ENCODE results near the gene GOLGA1. TPM values are rescaled to one million over a fixed set of nuclear protein-coding genes. Genes with fewer than 3 reads are reported as not detected.
"Not testable (repeated sequence)": the region's sequence is repeated elsewhere in the genome, so short reads cannot be mapped to it uniquely, and the experiment has no call there.

Gene GOLGA1, protein sequence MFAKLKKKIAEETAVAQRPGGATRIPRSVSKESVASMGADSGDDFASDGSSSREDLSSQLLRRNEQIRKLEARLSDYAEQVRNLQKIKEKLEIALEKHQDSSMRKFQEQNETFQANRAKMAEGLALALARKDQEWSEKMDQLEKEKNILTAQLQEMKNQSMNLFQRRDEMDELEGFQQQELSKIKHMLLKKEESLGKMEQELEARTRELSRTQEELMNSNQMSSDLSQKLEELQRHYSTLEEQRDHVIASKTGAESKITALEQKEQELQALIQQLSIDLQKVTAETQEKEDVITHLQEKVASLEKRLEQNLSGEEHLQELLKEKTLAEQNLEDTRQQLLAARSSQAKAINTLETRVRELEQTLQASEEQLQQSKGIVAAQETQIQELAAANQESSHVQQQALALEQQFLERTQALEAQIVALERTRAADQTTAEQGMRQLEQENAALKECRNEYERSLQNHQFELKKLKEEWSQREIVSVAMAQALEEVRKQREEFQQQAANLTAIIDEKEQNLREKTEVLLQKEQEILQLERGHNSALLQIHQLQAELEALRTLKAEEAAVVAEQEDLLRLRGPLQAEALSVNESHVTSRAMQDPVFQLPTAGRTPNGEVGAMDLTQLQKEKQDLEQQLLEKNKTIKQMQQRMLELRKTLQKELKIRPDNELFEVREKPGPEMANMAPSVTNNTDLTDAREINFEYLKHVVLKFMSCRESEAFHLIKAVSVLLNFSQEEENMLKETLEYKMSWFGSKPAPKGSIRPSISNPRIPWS
- total RNA-seq = 12.6 TPM

- peak; percentile 98 for DNase-seq (ENCODE audit: low spot score)
- peak; percentile 92 for ATAC-seq
Measured at GRCh38 chr9:124940894-124941678, at the start of gene GOLGA1. Gene GOLGA1 (minus strand): TSS chr9:124941083. CDS start chr9:124938711, 2,372 bp downstream.

DNA sequence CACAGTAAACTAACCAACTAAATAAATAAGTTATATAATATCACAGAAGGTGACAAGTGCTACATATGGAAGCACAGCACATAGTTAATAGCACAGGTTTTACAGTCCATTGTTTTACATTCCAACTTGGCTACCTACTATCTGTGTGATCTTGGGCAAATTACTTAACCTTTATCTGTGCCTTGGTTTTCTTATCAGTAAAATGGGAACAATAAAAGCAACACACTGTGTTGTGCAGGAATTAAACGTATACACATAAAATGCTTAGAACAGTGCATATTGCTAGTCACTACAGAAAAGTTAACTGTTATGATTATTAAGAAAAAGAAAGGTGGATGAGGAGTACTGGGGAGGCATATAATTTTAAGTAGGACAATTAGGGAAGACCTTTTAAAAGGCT, 42.8 kb upstream of the GOLGA1 start:
- no peak for DNase-seq (ENCODE audit: low spot score)
- no peak for ATAC-seq

GRCh38 chr9:124980431-124980830, 39.5 kb upstream of the GOLGA1 start:
- ATAC-seq (peak; percentile 61), DNase-seq (ENCODE audit: low spot score) (no peak)

- DNase-seq (ENCODE audit: low spot score) = no peak
- ATAC-seq = no peak
Measured at GRCh38 chr9:124975131-124975530, 34.2 kb upstream of the GOLGA1 start.

DNA sequence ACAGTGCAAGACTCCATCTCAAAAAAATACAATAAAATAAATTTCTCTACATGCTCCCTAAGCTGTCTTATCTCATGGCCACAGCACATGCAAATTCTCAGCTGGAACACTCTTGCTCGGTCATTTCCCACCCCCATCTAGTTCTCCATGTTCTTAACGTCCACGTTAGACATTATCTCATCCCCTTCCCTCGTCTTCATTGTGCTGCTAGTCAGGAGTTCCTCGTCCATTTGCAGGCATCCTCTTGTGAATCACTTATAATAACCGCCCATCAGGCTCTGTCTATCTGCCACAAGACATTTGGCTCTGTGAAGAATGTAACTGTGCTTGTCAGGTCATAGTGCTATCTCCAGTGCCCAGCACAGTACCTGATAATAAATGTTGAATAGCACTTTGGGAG, 32.9 kb upstream of the GOLGA1 start:
- DNase-seq (ENCODE audit: low spot score) (no peak), ATAC-seq (no peak)

- DNase-seq (ENCODE audit: low spot score) (no peak), ATAC-seq (no peak)
Measured at GRCh38 chr9:124972241-124972770, 31.4 kb upstream of the GOLGA1 start.

DNA sequence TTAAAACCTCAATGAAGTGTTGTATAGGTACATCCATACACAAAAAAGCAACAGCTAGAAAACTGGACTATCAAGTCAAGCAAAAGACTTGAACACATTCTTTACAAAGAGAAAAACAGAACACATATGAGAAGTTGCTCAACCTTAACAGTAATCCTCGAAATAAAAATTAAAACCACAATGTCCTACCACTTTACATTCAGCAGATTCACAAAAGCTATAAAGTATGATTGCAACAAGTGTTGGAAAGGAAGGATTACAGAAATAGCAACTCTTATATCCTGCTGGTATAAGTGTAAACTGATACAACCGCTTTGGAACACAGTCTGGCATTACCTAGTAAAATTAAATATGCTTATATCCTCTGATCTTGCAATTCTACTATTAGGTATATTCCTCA, 28.5 kb upstream of the GOLGA1 start:
- no peak for ATAC-seq
- DNase-seq (ENCODE audit: low spot score) = no peak

- no peak for ATAC-seq
- no peak for DNase-seq (ENCODE audit: low spot score)
Measured at GRCh38 chr9:124968238-124968637, 27.4 kb upstream of the GOLGA1 start.

DNA sequence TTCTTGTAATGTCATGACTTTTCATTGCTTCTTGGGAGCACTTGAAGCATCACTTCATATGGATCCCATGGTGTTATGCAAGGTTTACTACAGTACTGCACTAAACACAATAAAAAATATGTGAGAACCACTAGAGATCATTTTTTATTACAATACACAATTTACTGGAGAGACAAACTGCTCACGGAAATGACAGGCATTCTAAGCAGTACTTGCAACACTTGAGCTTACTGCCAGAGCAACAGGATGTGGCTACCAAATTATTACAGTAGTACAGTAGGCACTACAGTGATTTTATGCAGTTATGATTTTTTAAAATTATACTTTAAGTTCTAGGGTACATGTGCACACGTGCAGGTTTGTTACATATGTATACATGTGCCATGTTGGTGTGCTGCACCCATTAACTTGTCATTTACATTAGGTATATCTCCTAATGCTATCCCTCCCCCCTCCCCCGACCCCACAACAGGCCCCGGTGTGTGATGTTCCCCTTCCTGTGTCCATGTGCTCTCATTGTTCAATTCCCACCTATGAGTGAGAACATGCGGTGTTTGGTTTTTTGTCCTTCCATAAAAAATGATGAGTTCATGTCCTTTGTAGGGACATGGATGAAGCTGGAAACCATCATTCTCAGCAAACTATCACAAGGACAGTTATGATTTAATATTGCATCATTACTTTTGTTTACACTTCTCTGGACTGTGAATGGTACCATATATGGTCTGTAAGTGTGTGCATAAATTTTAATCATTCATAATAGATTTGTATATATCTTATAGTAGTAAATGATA, 25.1 kb upstream of the GOLGA1 start:
- not testable (repeated sequence) for DNase-seq (ENCODE audit: low spot score); ATAC-seq

DNA sequence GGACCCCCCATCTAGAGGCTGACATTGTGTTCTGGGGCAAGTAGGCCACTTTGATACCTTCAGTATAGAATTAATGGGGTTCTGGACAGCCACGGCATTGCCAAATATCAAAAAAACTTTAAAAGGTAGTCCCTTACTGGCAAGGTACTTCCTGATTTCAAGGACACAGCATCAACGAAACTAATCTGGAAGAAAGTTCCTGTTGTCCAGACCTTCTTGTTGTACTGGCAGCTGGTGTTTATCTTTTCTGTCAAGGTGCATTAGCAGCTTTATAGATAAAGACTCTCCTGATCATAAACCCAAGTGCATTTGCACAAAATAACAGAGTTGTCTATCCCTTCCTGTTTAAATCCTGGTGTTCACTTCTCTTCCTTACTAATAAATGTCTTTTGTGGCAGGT, 23.7 kb upstream of the GOLGA1 start:
- DNase-seq (ENCODE audit: low spot score) (no peak), ATAC-seq (no peak)

- DNase-seq (ENCODE audit: low spot score) (no peak), ATAC-seq (no peak)
Measured at GRCh38 chr9:124964056-124964455, 23.2 kb upstream of the GOLGA1 start.

- ATAC-seq = no peak
- DNase-seq (ENCODE audit: low spot score) = no peak
Measured at GRCh38 chr9:124960409-124960752, 19.5 kb upstream of the GOLGA1 start.

- not testable (repeated sequence) for DNase-seq (ENCODE audit: low spot score); ATAC-seq
Measured at GRCh38 chr9:124959671-124960408, 19.0 kb upstream of the GOLGA1 start.

GRCh38 chr9:124954255-124954654, 13.4 kb upstream of the GOLGA1 start:
- DNase-seq (ENCODE audit: low spot score) (no peak), ATAC-seq (no peak)

- DNase-seq (ENCODE audit: low spot score) (no peak), ATAC-seq (peak; percentile 82)
Measured at GRCh38 chr9:124950050-124950718, 9.3 kb upstream of the GOLGA1 start.

- DNase-seq (ENCODE audit: low spot score) (peak; percentile 54), ATAC-seq (peak; percentile 45)
Measured at GRCh38 chr9:124949387-124949786, 8.5 kb upstream of the GOLGA1 start.

DNA sequence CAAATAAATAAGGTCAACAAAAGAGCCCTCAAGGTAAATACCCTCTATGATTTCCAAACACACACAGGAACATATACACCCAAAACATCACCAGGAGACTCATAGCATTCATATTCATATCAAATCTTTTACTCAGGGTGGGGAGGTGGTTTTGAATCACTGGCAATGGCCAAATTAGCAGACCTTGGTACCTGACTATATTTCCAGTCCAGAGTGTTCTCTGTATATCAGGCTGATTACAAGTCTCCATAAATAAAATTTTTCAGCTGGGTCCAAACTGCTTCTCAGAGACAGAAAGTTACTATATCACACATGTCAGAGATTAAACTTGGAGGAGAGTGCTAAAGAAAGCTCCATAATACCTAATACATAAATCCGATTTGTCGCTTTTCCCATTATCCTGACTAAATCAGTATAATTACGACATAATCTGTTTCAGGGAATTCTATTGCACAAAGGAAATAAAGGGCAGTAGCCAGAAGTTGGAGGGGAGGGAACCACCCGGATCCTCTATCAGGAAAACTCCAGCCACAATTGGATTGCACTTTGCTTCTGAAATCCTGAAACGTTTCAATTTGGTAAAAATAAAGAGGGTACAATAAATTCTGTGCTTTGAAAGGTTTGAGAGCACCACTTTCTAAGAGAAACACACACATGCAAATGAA, 7.0 kb upstream of the GOLGA1 start:
- peak; percentile 61 for ATAC-seq

DNA sequence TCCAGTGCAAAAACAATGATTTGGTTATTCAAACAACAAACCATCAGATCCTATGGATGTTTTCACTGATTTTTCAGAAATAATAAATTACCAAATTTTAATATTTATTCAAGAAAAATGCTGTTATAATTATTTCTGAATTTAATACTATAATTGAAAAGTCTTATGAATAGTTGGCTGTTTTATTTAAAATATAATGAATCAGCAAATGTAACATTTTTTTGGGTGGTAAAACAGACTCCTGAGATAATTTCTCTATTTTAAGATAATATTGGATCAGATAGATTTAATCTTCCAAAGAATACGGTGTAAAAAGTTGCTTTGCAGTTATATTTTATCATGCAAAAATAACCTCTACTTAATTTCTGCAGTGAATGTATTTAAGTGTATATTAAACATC, 5.3 kb upstream of the GOLGA1 start:
- no peak for ATAC-seq
- no peak for DNase-seq (ENCODE audit: low spot score)

More for the DNA sequence above, 7.0 kb upstream of the GOLGA1 start:
- DNase-seq (ENCODE audit: low spot score) = no peak

Data from left lobe of liver (tissue), 2 donors.